IMR-90 (cell line): ENCODE results near the gene CFAP119. TPM values are rescaled to one million over a fixed set of nuclear protein-coding genes. Genes with fewer than 3 reads are reported as not detected.

Source experiments
- ATAC-seq: fragments of 200-7000 bp; cut with Tn5 transposase; 2 replicates; pipeline ENCODE4 v1.9.1; 2020; ENCODE audit warnings: low read depth, mild to moderate bottlenecking, moderate library complexity
- BruUV-seq: library from RNA; stranded (reverse); fragments of 400-500 nt; replicated peaks from 2 replicates; lab custom pipeline; 2021; lab: Mats Ljungman, UMichigan
- CTCF ChIA-PET: fragments of 300-600 bp; formaldehyde crosslinking; extraction: SDS; loops from one replicate; lab custom pipeline; 2021; ENCODE audit warnings: antibody characterized with exemption; lab: Yijun Ruan, JAX
- POLR2A ChIA-PET: fragments of 300-600 bp; sonication (Branson Sonifier 250); formaldehyde crosslinking; loops from one replicate; lab custom pipeline; 2022; ENCODE audit warnings: antibody characterized with exemption; ENCODE audit not compliant: unreplicated experiment; lab: Charles Lee
- DNase-seq: peaks from one replicate; pipeline ENCODE4 v3.0.0; 2013
- H2AFZ ChIP-seq: replicated peaks from 2 replicates; pipeline ENCODE3; 2013; ENCODE audit warnings: low read length, mild to moderate bottlenecking; ENCODE audit not compliant: poor library complexity
- H2AK5ac ChIP-seq: 2 replicates; pipeline ENCODE4 v1.6.1; 2013; ENCODE audit warnings: low read depth, low read length, inconsistent platforms
- H2AK9ac ChIP-seq: replicated peaks from 2 replicates; pipeline ENCODE3; 2013; ENCODE audit warnings: mild to moderate bottlenecking, low read depth, low read length, moderate library complexity; ENCODE audit not compliant: poor library complexity
- H2BK120ac ChIP-seq: 2 replicates; pipeline ENCODE4 v1.6.1; 2013; ENCODE audit warnings: low read depth, low read length, inconsistent platforms
- H2BK15ac ChIP-seq: 3 replicates; pipeline ENCODE4 v1.6.1; 2013; ENCODE audit warnings: low read depth, low read length, inconsistent platforms
- H2BK20ac ChIP-seq: 2 replicates; pipeline ENCODE4 v1.6.1; 2013; ENCODE audit warnings: low read depth, mild to moderate bottlenecking, inconsistent platforms, low read length, moderate library complexity
- H2BK5ac ChIP-seq: 2 replicates; pipeline ENCODE4 v1.6.1; 2013; ENCODE audit warnings: mild to moderate bottlenecking, low read depth, low read length, inconsistent platforms; ENCODE audit not compliant: poor library complexity, severe bottlenecking
- H3K14ac ChIP-seq: replicated peaks from 2 replicates; pipeline ENCODE4 v1.6.1; 2013; ENCODE audit warnings: low read depth, low read length, inconsistent platforms
- H3K18ac ChIP-seq: 2 replicates; pipeline ENCODE4 v1.6.1; 2013; ENCODE audit warnings: low read depth, low read length, control low read depth
- H3K23ac ChIP-seq: 2 replicates; pipeline ENCODE4 v1.6.1; 2013; ENCODE audit warnings: low read depth, low read length, inconsistent platforms
- H3K27ac ChIP-seq: 2 replicates; pipeline ENCODE4 v1.5.1; 2013; ENCODE audit warnings: mild to moderate bottlenecking, control low read depth, low read length; ENCODE audit not compliant: insufficient read depth
- H3K27me3 ChIP-seq: 2 replicates; pipeline ENCODE4 v1.6.1; 2013; ENCODE audit warnings: low read length; ENCODE audit not compliant: control insufficient read depth, insufficient read depth
- H3K36me3 ChIP-seq: 2 replicates; pipeline ENCODE4 v1.6.1; 2013; ENCODE audit warnings: low read length, mixed read lengths; ENCODE audit not compliant: control insufficient read depth, insufficient read depth
- H3K4ac ChIP-seq: 2 replicates; pipeline ENCODE4 v1.6.1; 2013; ENCODE audit warnings: low read depth, low read length, inconsistent platforms
- H3K4me1 ChIP-seq: 2 replicates; pipeline ENCODE4 v1.6.1; 2013; ENCODE audit warnings: low read length, mixed read lengths; ENCODE audit not compliant: control insufficient read depth, insufficient read depth
- H3K4me2 ChIP-seq: 2 replicates; pipeline ENCODE4 v1.6.1; 2013; ENCODE audit warnings: low read depth, mild to moderate bottlenecking, control low read depth, low read length, moderate library complexity
- H3K4me3 ChIP-seq: 2 replicates; pipeline ENCODE4 v1.5.1; 2013; ENCODE audit warnings: low read depth, mild to moderate bottlenecking, control low read depth, low read length, moderate library complexity; ENCODE audit not compliant: insufficient read depth
- H3K56ac ChIP-seq: 2 replicates; pipeline ENCODE4 v1.6.1; 2013; ENCODE audit warnings: low read length, inconsistent platforms; ENCODE audit not compliant: insufficient read depth; ENCODE audit errors: extremely low read depth
- H3K79me1 ChIP-seq, 2 experiments: 2 replicates each; pipeline ENCODE4 v1.6.1; 2013; ENCODE audit warnings: low read length in 2 of 2, inconsistent platforms in 1 of 2, low read depth in 1 of 2
- H3K9ac ChIP-seq: 2 replicates; pipeline ENCODE4 v1.6.1; 2013; ENCODE audit warnings: low read depth, low read length, control low read depth
- H3K9me1 ChIP-seq: 2 replicates; pipeline ENCODE4 v1.6.1; 2013; ENCODE audit warnings: low read length, inconsistent platforms; ENCODE audit not compliant: insufficient read depth
- H3K9me3 ChIP-seq: 2 replicates; pipeline ENCODE4 v1.6.1; 2013; ENCODE audit warnings: low read length; ENCODE audit not compliant: control insufficient read depth, insufficient read depth
- H4K20me1 ChIP-seq: 2 replicates; pipeline ENCODE4 v1.6.1; 2013; ENCODE audit warnings: low read length, inconsistent platforms; ENCODE audit not compliant: insufficient read depth
- H4K5ac ChIP-seq: 2 replicates; pipeline ENCODE4 v1.6.1; 2013; ENCODE audit warnings: mild to moderate bottlenecking, low read depth, low read length, control low read depth
- H4K8ac ChIP-seq, 2 experiments: 2 replicates each; pipeline ENCODE4 v1.6.1; 2013; ENCODE audit warnings: low read depth in 2 of 2, low read length in 2 of 2, control low read depth in 1 of 2, inconsistent platforms in 1 of 2
- H4K91ac ChIP-seq: 2 replicates; pipeline ENCODE4 v1.6.1; 2013; ENCODE audit warnings: low read depth, low read length, inconsistent platforms; ENCODE audit not compliant: insufficient read depth
- BHLHE40 ChIP-seq: fragments of 150-350 bp; IDR thresholded peaks from 2 replicates; pipeline ENCODE4 v1.6.1; 2016; ENCODE audit warnings: mild to moderate bottlenecking, low read depth, low read length
- CEBPB ChIP-seq: IDR thresholded peaks from 2 replicates; pipeline ENCODE4 v1.6.1; 2012; ENCODE audit warnings: low read depth, low read length, improper control_type of control experiment
- CHD1 ChIP-seq: IDR thresholded peaks from 2 replicates; pipeline ENCODE4 v1.6.1; 2012; ENCODE audit warnings: low read depth, low read length, improper control_type of control experiment
- FOS ChIP-seq: fragments of 150-350 bp; IDR thresholded peaks from 2 replicates; pipeline ENCODE4 v1.6.1; 2016; ENCODE audit warnings: low read depth, low read length
- MAFK ChIP-seq: IDR thresholded peaks from 2 replicates; pipeline ENCODE4 v1.6.1; 2012; ENCODE audit warnings: low read depth, low read length, improper control_type of control experiment
- MAZ ChIP-seq: IDR thresholded peaks from 2 replicates; pipeline ENCODE4 v1.6.1; 2012; ENCODE audit warnings: low read depth, mild to moderate bottlenecking, low read length, improper control_type of control experiment, moderate library complexity, borderline replicate concordance
- MXI1 ChIP-seq: IDR thresholded peaks from 2 replicates; pipeline ENCODE4 v1.6.1; 2012; ENCODE audit warnings: low read depth, mild to moderate bottlenecking, low read length, moderate library complexity, borderline replicate concordance
- POLR2A ChIP-seq: IDR thresholded peaks from 2 replicates; pipeline ENCODE4 v1.6.1; 2012; ENCODE audit warnings: mild to moderate bottlenecking, low read depth, low read length
- RAD21 ChIP-seq: IDR thresholded peaks from 2 replicates; pipeline ENCODE4 v1.6.1; 2012; ENCODE audit warnings: low read length, improper control_type of control experiment
- RCOR1 ChIP-seq: IDR thresholded peaks from 2 replicates; pipeline ENCODE4 v1.6.1; 2012; ENCODE audit warnings: mild to moderate bottlenecking, low read length, improper control_type of control experiment; ENCODE audit not compliant: insufficient replicate concordance
- WGBS, 2 experiments: methylation state at CpG; one replicate each; pipeline versions ENCODE4 v1.1.5 to v1.1.7; 2013; ENCODE audit warnings: missing lambda C conversion rate in 2 of 2; ENCODE audit not compliant: insufficient read length in 1 of 2; ENCODE audit errors: extremely low coverage in 2 of 2; 5-methylcytosine and 5-hydroxymethylcytosine counted together
- dilution Hi-C: fragments of 300-500 bp; cut with HindIII; formaldehyde crosslinking; loops from one replicate; pipeline ENCODE4 v1.14.3; 2018; ENCODE audit warnings: low sequenced_read_pairs; ENCODE audit not compliant: unreplicated experiment
- in situ Hi-C: fragments of 300-500 bp; cut with MboI; formaldehyde crosslinking; loops from 3 replicates; pipeline ENCODE4 v1.14.3; 2019; ENCODE audit warnings: low sequenced_read_pairs, inconsistent platforms, mixed read lengths
- intact Hi-C: fragments of 100-400 bp; cut with micrococcal nuclease; formaldehyde crosslinking; loops from 2 replicates; pipeline ENCODE4 v1.10.0; 2022
- polyA plus RNA-seq, 3 experiments: library from polyadenylated mRNA; depleted of rRNA; stranded (reverse); fragments of >200 nt; gene quantifications; 2 replicates each; pipeline ENCODE4 v1.2.3, GENCODE V29; 2012; ENCODE audit warnings: low replicate concordance in 1 of 3
- total RNA-seq: library from RNA; depleted of rRNA; stranded (reverse); fragments of >200 nt; gene quantifications from 2 replicates; pipeline ENCODE4 v1.2.3, GENCODE V29; 2012
- TF ChIP-seq, protein P1 (sequence below): fragments of 150-350 bp; IDR thresholded peaks from 2 replicates; pipeline ENCODE4 v1.6.1; 2017; ENCODE audit warnings: mild to moderate bottlenecking, antibody characterized with exemption, low read length, low read depth
- TF ChIP-seq, protein P2 (sequence below): conservative IDR thresholded peaks from 2 replicates; pipeline ENCODE4 v1.5.1; 2012; ENCODE audit warnings: mild to moderate bottlenecking, low read depth, low read length, improper control_type of control experiment

The CFAP119 gene
- total and polyA plus RNA-seq, 2 of the 4 experiments (the other 2 are of a cell fraction), result 0.90 to 7.6 TPM

DNA sequence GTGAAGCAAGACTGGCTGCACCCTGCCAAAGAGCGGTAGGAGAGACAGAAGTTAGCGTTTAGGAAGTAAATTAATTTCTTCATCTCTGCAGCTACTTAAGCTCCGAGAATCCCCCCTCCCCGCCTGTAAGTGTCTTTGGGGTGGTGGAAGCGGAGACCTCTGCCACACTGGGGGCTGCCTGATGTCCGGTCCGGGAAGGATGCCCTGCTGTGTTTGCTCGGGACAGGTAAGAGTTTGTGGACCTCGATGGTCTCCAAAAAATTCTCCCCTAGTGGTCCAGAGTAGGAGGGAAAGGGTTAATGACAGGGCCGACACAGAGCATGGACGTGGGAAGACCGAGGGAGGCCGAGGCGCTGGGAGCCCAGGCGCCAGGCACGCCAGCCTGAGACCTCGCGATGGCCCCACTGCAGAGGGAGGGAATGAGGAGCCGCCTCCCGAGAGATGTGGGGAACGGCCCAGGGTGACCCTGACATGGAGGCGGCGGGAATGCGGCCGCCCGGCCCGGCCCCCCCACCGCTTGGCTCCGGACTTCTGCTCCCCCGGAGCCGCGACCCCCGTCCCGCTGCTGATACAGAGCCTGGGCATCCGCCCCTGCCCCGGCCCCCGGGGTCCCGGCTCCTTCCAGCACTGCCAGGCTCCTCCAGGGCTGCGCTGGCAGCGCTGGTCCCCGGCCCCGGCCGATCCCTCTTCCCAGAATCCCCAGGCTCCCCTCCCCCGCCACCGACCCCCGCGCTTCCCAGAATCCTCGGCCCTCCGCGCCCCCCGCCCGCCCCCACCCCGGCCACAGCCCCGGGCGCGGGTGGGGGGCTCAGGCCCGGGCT is 24.5 kb upstream of the CFAP119 start:
- Histone ChIP-seq H3K27ac (peak overlapping the region; percentile 63), H3K4ac (peak overlapping the region; percentile 71), H3K4me3 (peak overlapping the region; percentile 96), H3K9ac (peak overlapping the region; percentile 77), H3K27me3 (no peaks in the 10 kb centered on the region), H4K20me1 (peaks cover 8% of the 10 kb centered on the region), H2AK9ac (peak overlapping the region; percentile 99), H2BK15ac (no peak overlapping the region), H2BK5ac (peak overlapping the region; percentile 17), H3K79me1 (peaks cover 11 to 37% of the 10 kb centered on the region in 2 experiments), H3K23ac (0 out of 2 replicates have a peak overlapping the region, but pooled peaks have one; percentile 52), H4K91ac (peak overlapping the region; percentile 74; the same call in 1 of the 2 replicates), H2BK20ac (no peak overlapping the region), H3K56ac (peak overlapping the region; percentile 75; the same call in 1 of the 2 replicates), H2AK5ac (peak overlapping the region; percentile 91), H3K4me2 (peak overlapping the region; percentile 98), H2BK120ac (0 out of 2 replicates have a peak overlapping the region, but pooled peaks have one; percentile 8), H3K9me1 (peaks cover 6% of the 10 kb centered on the region; the same call in 1 of the 2 replicates), H3K9me3 (no peaks in the 10 kb centered on the region), H3K18ac (no peak overlapping the region), H3K36me3 (peaks cover 29% of the 10 kb centered on the region), H3K14ac (peak overlapping the region; percentile 76), H2AFZ (peak overlapping the region; percentile 95), H4K5ac (peak overlapping the region; percentile 42; the same call in 1 of the 2 replicates), H4K8ac (peak overlapping the region; percentile 70 to 74; a peak in 3 of 4 replicates), H3K4me1 (peaks cover 4% of the 10 kb centered on the region)
- peak; percentile 62 for DNase-seq
- in situ Hi-C loops (no loop called here), dilution Hi-C loops (no loop called here), intact Hi-C loops (no loop called here)
- WGBS, 2 experiments, result 0% methylated on average over 8 of the region's 57 CpGs; no CpG with 5 or more reads in 1 of the 2 experiments
- peak; percentile 78 for ATAC-seq
- no TSS peak for BruUV-seq
- ChIA-PET CTCF (no interaction called here), POLR2A (interaction anchor here (0.6 to 1.5 kb wide), 2 partner anchors 19 to 94 kb away, joined by 4 to 13 read pairs; no protein-coding TSS in a partner anchor)
- no peak for TF ChIP-seq RAD21
- TF ChIP-seq CHD1, result no peak
- TF ChIP-seq, protein P1, sequence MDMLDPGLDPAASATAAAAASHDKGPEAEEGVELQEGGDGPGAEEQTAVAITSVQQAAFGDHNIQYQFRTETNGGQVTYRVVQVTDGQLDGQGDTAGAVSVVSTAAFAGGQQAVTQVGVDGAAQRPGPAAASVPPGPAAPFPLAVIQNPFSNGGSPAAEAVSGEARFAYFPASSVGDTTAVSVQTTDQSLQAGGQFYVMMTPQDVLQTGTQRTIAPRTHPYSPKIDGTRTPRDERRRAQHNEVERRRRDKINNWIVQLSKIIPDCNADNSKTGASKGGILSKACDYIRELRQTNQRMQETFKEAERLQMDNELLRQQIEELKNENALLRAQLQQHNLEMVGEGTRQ, result no peak
- TF ChIP-seq MAZ, result peak; percentile 53; the same call in 1 of the 2 replicates
- TF ChIP-seq BHLHE40, result 0 out of 2 replicates have a peak, but pooled peaks have one; percentile 6
- no peak for TF ChIP-seq RCOR1
- TF ChIP-seq POLR2A, result peak; percentile 43
- TF ChIP-seq, protein P2, sequence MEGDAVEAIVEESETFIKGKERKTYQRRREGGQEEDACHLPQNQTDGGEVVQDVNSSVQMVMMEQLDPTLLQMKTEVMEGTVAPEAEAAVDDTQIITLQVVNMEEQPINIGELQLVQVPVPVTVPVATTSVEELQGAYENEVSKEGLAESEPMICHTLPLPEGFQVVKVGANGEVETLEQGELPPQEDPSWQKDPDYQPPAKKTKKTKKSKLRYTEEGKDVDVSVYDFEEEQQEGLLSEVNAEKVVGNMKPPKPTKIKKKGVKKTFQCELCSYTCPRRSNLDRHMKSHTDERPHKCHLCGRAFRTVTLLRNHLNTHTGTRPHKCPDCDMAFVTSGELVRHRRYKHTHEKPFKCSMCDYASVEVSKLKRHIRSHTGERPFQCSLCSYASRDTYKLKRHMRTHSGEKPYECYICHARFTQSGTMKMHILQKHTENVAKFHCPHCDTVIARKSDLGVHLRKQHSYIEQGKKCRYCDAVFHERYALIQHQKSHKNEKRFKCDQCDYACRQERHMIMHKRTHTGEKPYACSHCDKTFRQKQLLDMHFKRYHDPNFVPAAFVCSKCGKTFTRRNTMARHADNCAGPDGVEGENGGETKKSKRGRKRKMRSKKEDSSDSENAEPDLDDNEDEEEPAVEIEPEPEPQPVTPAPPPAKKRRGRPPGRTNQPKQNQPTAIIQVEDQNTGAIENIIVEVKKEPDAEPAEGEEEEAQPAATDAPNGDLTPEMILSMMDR, result no peak
- no peak for TF ChIP-seq CEBPB
- TF ChIP-seq FOS, result no peak
- no peak for TF ChIP-seq MAFK
- peak; percentile 72 for TF ChIP-seq MXI1
